ENCODE results near the gene TGFBR3.

TGFBR3 gene

GRCh38 chr1:91731815-91732214 is 154.1 kb downstream of the TGFBR3 start:
- no peak for DNase-seq

GRCh38 chr1:91730801-91731732 is 154.9 kb downstream of the TGFBR3 start:
- DNase-seq: no peak

GRCh38 chr1:91729621-91730358 is 156.2 kb downstream of the TGFBR3 start:
- no peak for DNase-seq

- DNase-seq: no peak
These were observed 158.2 kb downstream of the TGFBR3 start for GRCh38 chr1:91727763-91728162.

GRCh38 chr1:91725989-91726721 is 159.8 kb downstream of the TGFBR3 start:
- no peak for DNase-seq

- no peak for DNase-seq
These were observed 160.3 kb downstream of the TGFBR3 start for GRCh38 chr1:91725618-91725988.

GRCh38 chr1:91724644-91725043 is 161.3 kb downstream of the TGFBR3 start:
- DNase-seq: no peak

GRCh38 chr1:91724231-91724630 is 161.7 kb downstream of the TGFBR3 start:
- no peak for DNase-seq

GRCh38 chr1:91720044-91720443 is 165.9 kb downstream of the TGFBR3 start:
- no peak for DNase-seq

- DNase-seq: no peak
These were observed 167.1 kb downstream of the TGFBR3 start for GRCh38 chr1:91718877-91719276.

GRCh38 chr1:91718368-91718767 is 167.6 kb downstream of the TGFBR3 start:
- no peak for DNase-seq

GRCh38 chr1:91717839-91718238 is 168.1 kb downstream of the TGFBR3 start:
- no peak for DNase-seq

- DNase-seq: no peak
These were observed 169.6 kb downstream of the TGFBR3 start for GRCh38 chr1:91716339-91716738.

GRCh38 chr1:91715416-91716000 is 170.4 kb downstream of the TGFBR3 start:
- no peak for DNase-seq

- no peak for DNase-seq
These were observed 171.0 kb downstream of the TGFBR3 start for GRCh38 chr1:91714867-91715381.

GRCh38 chr1:91712981-91713841 is 172.7 kb downstream of the TGFBR3 start:
- no peak for DNase-seq

- DNase-seq: no peak
These were observed 173.6 kb downstream of the TGFBR3 start for GRCh38 chr1:91712393-91712792.

GRCh38 chr1:91711504-91712247 is 174.3 kb downstream of the TGFBR3 start:
- DNase-seq: no peak

- no peak for DNase-seq
These were observed 175.7 kb downstream of the TGFBR3 start for GRCh38 chr1:91710261-91710660.

- no peak for DNase-seq
These were observed 177.3 kb downstream of the TGFBR3 start for GRCh38 chr1:91708691-91709090.

GRCh38 chr1:91707890-91708218 is 178.1 kb downstream of the TGFBR3 start:
- no peak for DNase-seq

Measured in activated gamma-delta T cell (primary cell).